ENCODE measurements around the gene PLIN3.
A peak's percentile ranks its signal among the peaks of the same experiment; 100 is the strongest.
"Not testable (repeated sequence)": the region's sequence is repeated elsewhere in the genome, so short reads cannot be mapped to it uniquely, and the experiment has no call there.

The PLIN3 gene

GRCh38 chr19:4794971-4795370 is 72.5 kb downstream of the PLIN3 start:
- Histone ChIP-seq H3K9me3 (ENCODE audit: control insufficient read depth, insufficient read depth, low read depth, low read length) (no peaks in the 10 kb centered on the region), H3K36me3 (ENCODE audit: control insufficient read depth in 2 of 2, insufficient read depth in 1 of 2, low read length in 2 of 2) (peaks cover 0 to 39% of the 10 kb centered on the region in 2 experiments; a peak in 2 of 3 replicates), H3K4me1 (ENCODE audit: control insufficient read depth, insufficient read depth, low read length) (no peaks in the 10 kb centered on the region; the same call in 1 of the 2 replicates), H3K27ac (ENCODE audit: extremely low read depth, low read depth, low read length) (no peak overlapping the region), H3K4me3 (ENCODE audit: low read depth, low read length) (no peak overlapping the region)
- POLR2A ChIA-PET: no interaction called here
- CTCF ChIA-PET: interaction anchor here (0.7 kb wide), 1 partner anchor 62 kb away, joined by 4 read pairs; no protein-coding TSS in a partner anchor
- TF ChIP-seq ZNF404 (tag by site-specific recombination; IDR thresholded peaks at IDR 0.05): no peak
- TF ChIP-seq SCRT1 (tag by site-specific recombination; IDR thresholded peaks at IDR 0.05; ENCODE audit: borderline replicate concordance): peak; percentile 33; the same call in 1 of the 2 replicates
- peak; percentile 87 for TF ChIP-seq SCRT2 (tag by site-specific recombination; IDR thresholded peaks at IDR 0.05)

DNA sequence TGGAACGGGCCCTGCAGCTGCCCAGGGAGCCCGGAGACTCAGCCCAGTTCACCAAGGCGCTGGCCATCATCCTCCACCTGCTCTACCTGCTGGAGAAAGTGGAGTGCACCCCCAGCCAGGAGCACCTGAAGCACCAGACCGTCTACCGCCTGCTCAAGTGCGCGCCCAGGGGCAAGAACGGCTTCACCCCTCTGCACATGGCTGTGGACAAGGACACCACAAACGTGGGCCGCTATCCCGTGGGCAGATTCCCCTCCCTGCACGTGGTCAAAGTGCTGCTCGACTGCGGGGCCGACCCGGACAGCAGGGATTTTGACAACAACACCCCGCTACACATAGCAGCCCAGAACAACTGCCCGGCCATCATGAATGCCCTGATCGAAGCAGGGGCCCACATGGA is 74.2 kb downstream of the PLIN3 start:
- POLR2A ChIA-PET; H3K4me3 ChIP-seq (ENCODE audit: low read depth, low read length); H3K4me1 ChIP-seq (ENCODE audit: control insufficient read depth, insufficient read depth, low read length); H3K27ac ChIP-seq (ENCODE audit: extremely low read depth, low read depth, low read length); H3K9me3 ChIP-seq (ENCODE audit: control insufficient read depth, insufficient read depth, low read depth, low read length): not testable (repeated sequence)
- CTCF ChIA-PET: interaction anchor here (0.6 to 8.6 kb wide), 2 partner anchors 12 to 62 kb away, joined by 3 to 154 read pairs; no protein-coding TSS in a partner anchor
- peaks cover 0 to 39% of the 10 kb centered on the region in 2 experiments; a peak in 2 of 3 replicates for H3K36me3 ChIP-seq (ENCODE audit: control insufficient read depth in 2 of 2, insufficient read depth in 1 of 2, low read length in 2 of 2)

DNA sequence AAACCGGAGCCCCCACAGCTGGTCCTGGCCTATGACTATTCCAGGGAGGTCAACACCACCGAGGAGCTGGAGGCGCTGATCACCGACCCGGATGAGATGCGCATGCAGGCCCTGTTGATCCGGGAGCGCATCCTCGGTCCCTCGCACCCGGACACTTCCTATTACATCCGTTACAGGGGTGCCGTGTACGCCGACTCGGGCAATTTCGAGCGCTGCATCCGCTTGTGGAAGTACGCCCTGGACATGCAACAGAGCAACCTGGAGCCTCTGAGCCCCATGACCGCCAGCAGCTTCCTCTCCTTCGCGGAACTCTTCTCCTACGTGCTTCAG is 74.6 kb downstream of the PLIN3 start:
- H3K9me3 ChIP-seq (ENCODE audit: control insufficient read depth, insufficient read depth, low read depth, low read length); H3K27ac ChIP-seq (ENCODE audit: extremely low read depth, low read depth, low read length); POLR2A ChIA-PET; H3K4me1 ChIP-seq (ENCODE audit: control insufficient read depth, insufficient read depth, low read length): not testable (repeated sequence)
- CTCF ChIA-PET: interaction anchor here (1.6 to 8.6 kb wide), 3 partner anchors 20 to 156 kb away, joined by 4 to 154 read pairs (median 8); no protein-coding TSS in a partner anchor
- Histone ChIP-seq H3K36me3 (ENCODE audit: control insufficient read depth in 2 of 2, insufficient read depth in 1 of 2, low read length in 2 of 2) (peaks cover 0 to 39% of the 10 kb centered on the region in 2 experiments; a peak in 2 of 3 replicates), H3K4me3 (ENCODE audit: low read depth, low read length) (peak overlapping the region; percentile 97)

DNA sequence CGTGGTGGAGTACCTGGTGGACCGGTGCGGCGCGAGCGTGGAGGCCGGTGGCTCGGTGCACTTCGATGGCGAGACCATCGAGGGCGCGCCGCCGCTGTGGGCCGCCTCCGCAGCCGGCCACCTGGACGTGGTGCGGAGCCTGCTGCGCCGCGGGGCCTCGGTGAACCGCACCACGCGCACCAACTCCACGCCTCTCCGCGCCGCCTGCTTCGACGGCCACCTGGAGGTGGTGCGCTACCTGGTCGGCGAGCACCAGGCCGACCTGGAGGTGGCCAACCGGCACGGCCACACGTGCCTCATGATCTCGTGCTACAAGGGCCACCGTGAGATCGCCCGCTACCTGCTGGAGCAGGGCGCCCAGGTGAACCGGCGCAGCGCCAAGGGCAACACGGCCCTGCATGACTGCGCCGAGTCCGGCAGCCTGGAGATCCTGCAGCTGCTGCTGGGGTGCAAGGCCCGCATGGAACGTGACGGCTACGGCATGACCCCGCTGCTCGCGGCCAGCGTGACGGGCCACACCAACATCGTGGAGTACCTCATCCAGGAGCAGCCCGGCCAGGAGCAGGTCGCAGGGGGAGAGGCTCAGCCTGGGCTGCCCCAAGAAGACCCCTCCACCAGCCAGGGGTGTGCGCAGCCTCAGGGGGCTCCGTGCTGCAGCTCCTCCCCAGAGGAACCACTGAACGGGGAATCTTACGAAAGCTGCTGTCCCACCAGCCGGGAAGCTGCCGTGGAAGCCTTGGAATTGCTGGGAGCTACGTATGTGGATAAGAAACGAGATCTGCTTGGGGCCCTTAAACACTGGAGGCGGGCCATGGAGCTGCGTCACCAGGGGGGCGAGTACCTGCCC is 75.2 kb downstream of the PLIN3 start:
- TF ChIP-seq ZNF335 (tag by site-specific recombination; conservative IDR thresholded peaks at IDR 0.05): peak; percentile 46
- TF ChIP-seq, protein P1, sequence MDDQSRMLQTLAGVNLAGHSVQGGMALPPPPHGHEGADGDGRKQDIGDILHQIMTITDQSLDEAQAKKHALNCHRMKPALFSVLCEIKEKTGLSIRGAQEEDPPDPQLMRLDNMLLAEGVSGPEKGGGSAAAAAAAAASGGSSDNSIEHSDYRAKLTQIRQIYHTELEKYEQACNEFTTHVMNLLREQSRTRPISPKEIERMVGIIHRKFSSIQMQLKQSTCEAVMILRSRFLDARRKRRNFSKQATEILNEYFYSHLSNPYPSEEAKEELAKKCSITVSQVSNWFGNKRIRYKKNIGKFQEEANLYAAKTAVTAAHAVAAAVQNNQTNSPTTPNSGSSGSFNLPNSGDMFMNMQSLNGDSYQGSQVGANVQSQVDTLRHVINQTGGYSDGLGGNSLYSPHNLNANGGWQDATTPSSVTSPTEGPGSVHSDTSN (CRISPR knock-in tag; IDR thresholded peaks at IDR 0.05): peak; percentile 58; the same call in 1 of the 2 replicates
- 0 out of 2 replicates have a peak, but pooled peaks have one; percentile 18 for TF ChIP-seq ZNF121 (tag by site-specific recombination; IDR thresholded peaks at IDR 0.05)
- TF ChIP-seq, protein P2, sequence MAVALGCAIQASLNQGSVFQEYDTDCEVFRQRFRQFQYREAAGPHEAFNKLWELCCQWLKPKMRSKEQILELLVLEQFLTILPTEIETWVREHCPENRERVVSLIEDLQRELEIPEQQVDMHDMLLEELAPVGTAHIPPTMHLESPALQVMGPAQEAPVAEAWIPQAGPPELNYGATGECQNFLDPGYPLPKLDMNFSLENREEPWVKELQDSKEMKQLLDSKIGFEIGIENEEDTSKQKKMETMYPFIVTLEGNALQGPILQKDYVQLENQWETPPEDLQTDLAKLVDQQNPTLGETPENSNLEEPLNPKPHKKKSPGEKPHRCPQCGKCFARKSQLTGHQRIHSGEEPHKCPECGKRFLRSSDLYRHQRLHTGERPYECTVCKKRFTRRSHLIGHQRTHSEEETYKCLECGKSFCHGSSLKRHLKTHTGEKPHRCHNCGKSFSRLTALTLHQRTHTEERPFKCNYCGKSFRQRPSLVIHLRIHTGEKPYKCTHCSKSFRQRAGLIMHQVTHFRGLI (tag by site-specific recombination; IDR thresholded peaks at IDR 0.05): peak; percentile 72; the same call in 1 of the 2 replicates
- TF ChIP-seq ZBTB26 (tag by site-specific recombination; optimal IDR thresholded peaks at IDR 0.05): peak; percentile 62
- TF ChIP-seq CTCF (tag by site-specific recombination; IDR thresholded peaks at IDR 0.05): peak; percentile 36; the same call in 1 of the 2 replicates
- not testable (repeated sequence) for H3K9me3 ChIP-seq (ENCODE audit: control insufficient read depth, insufficient read depth, low read depth, low read length); H3K4me1 ChIP-seq (ENCODE audit: control insufficient read depth, insufficient read depth, low read length)
- CTCF ChIA-PET: interaction anchor here (0.7 to 8.6 kb wide), 8 partner anchors 9 to 213 kb away, joined by 3 to 154 read pairs (median 10); no protein-coding TSS in a partner anchor
- POLR2A ChIA-PET: interaction anchor here (0.7 to 1.7 kb wide), 5 partner anchors 8 to 257 kb away, joined by 3 to 8 read pairs (median 5); partner anchors contain the start of gene PLIN5
- Histone ChIP-seq H3K4me3 (ENCODE audit: low read depth, low read length) (peak overlapping the region; percentile 97), H3K27ac (ENCODE audit: extremely low read depth, low read depth, low read length) (peak overlapping the region; percentile 88), H3K36me3 (ENCODE audit: control insufficient read depth in 2 of 2, insufficient read depth in 1 of 2, low read length in 2 of 2) (peaks cover 0 to 36% of the 10 kb centered on the region in 2 experiments; a peak in 2 of 3 replicates)
